D341Med (cell line): ENCODE measurements around the gene MTSS2.

Experiments
- DNase-seq: peaks from one replicate; pipeline ENCODE4 v3.0.0; 2012; ENCODE audit warnings: low spot score

The MTSS2 gene

GRCh38 chr16:70687102-70687511, 1.3 kb upstream of the MTSS2 start:
- DNase-seq, result no peak

DNA sequence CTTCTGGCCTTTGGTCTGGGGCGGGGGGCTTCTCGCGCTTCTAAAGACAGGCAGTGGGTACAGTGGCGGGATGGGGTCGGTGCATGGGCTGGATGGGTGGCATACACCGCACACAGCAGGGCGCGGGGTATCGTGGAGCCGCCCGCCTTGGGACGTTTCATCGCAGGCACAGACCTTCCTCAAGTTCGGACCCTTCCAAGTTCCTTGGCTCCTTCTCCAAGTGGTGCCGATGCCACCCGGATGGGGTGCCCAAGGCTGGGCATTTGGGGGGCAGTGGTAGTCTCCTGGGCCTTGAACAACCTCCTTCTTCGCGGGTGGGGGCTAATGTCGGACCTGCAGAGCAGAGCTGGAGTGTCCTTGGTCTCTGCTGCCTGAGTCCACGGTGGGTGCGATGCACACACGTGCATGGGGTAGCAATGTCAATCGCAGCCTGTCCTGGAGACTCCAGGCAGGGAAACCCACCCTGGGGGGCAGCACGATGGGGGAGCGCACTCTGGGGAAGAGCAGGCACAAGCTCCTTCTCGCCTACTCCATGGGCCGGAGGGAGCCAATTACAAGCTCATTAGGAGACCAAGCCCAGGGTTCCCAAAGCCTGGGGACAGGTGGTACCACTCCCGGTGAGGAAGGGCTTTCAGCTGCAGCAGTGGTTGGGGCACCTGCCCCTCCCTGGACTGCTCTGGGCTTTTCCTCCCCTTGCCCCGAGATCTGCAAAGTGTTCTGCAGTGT, 686 bp upstream of the MTSS2 start:
- no peak for DNase-seq

- DNase-seq, result peak; percentile 52
These were observed 554 bp downstream of the MTSS2 start for GRCh38 chr16:70685061-70685937.

DNA sequence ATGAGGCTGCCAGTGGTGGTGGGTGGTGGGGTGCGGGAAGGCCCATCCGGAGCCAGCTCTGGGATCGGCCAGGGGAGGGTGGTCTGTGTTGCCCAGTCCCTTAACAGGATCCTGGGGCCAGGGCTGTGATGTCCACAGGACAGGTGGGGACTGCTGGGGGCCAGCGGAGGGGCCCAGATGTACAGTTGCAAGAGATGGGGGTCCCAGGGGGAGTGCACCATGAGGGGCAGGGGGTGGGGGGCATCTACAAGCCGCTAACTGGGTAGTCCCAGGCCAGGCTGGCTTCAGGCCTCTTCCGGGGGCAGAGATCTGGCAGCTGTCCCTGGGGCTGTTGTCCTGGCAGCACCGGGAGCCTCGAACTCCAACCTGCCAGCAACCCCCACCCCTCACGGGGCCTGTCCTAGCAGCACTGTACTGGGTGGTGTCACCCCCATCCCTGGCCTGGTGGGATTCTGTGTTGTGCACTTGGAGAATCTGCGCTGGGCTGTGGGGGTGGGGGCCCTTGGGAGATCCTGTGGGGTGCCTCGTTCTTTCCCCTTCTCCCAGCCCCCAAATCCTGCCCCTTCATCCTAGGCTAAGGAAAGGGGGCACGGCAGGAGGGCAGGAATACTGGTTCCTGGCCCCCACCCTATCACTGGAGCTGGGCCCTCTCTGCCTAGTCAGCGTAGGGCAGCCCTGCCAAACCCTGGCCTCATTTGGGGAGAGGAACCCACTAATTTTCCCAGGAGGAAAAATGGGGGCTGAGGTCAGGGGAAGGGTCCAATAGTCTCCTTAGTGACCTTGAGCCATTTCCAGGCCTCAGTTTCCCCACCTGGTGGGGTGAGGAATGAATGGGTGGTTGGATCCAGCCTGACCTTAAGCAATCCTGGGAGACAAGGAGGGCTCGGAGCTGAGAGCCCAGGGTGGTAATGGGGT, 1.4 kb downstream of the MTSS2 start:
- no peak for DNase-seq

DNA sequence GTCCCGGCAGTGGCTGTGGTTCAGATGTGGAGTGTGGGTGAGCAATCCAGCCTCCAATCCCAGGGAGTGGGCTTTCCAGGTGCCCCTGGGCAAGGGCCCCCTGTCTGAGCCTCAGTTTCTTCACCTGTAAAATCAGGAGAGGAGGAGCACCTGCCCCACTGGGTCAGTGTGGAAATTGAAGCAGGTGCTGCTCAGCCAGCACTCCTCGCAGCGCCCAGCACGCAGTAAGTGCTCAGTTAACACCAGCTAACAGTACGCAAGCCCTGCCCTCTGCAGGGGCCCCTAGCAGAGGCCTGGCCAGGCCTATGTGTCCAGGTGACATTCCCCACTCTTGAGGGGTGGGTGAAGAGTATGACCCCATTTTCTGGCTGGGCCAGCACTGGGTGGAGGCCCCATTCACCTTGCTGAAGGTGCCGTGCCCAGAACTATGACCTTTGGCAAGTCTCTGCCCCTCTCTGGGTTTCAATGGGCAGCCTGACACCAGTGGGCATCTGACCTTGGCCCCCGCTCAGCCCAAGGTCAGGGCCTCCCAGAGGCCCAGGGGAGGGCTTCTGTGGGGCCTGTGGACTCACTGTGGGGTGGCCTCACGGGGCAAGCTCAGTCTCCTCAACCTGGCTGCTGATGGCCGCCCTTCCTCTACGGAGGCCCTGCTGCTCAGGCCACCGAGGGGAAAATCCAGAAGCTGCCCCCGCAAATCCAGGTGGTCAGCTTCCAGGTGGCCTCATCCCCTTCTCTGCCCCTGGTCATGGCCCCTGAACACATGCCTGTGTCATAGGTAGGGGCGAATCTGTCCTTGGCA, 2.5 kb downstream of the MTSS2 start:
- DNase-seq, result no peak

- no peak for DNase-seq
These were observed 3.4 kb downstream of the MTSS2 start for GRCh38 chr16:70682239-70683145.

- DNase-seq, result no peak
These were observed 4.2 kb downstream of the MTSS2 start for GRCh38 chr16:70681382-70682238.

DNA sequence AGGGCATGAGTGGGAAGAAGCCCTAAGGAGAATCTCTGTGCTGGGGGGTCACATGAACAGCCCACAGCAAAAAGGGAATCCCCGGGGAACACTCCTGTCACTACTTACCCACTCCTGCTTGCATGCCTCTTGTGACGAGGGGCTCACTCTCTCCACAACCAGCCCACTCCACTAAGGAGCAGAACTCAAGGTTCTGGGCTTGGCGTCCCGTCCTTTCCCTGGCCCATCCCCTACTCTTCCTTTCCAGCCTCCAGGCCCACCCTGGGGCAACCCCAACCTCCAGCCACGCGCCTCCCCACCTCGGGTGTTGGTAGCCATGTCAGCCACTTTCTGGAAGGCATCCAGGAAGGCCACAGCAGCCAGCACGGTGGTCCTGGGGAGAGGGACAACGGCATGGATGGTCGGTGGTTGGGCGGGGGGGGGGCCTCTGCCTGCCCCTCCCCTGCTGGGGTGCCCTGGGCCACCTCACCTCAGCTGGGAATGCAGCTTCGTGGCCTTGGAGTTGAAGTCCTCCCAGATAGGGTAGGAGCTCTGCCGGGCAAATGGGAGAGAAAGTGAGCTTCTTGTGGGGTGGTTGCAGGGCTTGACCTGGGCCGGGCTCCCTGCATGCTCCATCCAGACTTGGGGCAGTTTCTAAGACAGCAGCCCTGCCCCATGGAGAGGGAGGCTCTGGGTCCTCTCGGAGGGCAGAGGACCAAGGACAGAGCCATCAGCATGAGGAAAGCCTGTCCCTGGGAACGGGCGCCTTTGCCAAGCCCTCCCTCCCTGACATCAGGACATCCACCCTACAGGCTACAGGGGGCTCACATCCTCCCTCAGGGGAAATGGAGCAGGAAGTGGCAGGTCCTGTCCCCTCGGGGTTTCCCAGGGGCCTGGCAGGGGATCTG, 5.1 kb downstream of the MTSS2 start:
- no peak for DNase-seq

DNA sequence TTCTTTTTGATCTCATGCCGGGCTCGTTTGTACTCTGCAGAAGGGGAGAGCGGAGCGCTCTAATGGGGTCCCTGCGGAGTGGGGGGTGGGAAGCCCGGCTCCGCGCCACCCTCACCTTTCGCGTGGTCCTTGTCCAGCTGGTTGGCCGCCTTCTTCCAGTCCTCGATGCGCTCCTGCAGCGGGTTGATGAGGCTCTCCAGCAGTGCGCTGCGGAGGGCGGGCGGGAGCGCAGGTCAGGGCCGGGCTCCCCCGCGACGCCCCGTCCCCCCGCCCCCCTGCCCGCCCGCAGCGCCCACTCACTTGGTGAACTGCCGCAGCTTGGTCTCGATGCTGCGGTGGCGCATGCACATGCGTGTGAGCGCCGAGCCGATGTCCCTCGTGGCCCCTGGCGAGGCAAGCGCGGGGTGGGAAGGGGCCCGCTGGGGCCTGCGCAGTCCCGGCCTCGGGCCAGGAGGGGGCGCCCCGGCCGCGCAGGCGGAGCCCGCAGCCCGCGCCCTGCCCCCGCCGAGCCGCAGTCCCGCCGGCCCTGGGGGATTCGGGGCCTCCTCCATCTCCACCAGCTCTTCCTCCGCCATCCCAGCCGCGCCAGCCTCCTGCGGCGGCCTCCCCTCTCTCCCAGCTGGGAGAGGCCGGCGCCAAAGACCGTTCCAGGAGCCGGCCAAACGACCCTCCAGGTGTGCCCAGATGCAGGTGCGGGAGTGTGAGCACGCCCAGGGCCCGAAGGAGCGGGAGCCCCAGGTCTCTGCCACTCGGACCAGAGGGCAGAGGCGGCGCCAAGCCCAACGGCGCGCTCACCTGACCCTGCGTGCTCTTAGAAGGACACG, 6.0 kb downstream of the MTSS2 start:
- peak; percentile 77 for DNase-seq

GRCh38 chr16:70678898-70679670, 6.8 kb downstream of the MTSS2 start:
- DNase-seq, result no peak

DNA sequence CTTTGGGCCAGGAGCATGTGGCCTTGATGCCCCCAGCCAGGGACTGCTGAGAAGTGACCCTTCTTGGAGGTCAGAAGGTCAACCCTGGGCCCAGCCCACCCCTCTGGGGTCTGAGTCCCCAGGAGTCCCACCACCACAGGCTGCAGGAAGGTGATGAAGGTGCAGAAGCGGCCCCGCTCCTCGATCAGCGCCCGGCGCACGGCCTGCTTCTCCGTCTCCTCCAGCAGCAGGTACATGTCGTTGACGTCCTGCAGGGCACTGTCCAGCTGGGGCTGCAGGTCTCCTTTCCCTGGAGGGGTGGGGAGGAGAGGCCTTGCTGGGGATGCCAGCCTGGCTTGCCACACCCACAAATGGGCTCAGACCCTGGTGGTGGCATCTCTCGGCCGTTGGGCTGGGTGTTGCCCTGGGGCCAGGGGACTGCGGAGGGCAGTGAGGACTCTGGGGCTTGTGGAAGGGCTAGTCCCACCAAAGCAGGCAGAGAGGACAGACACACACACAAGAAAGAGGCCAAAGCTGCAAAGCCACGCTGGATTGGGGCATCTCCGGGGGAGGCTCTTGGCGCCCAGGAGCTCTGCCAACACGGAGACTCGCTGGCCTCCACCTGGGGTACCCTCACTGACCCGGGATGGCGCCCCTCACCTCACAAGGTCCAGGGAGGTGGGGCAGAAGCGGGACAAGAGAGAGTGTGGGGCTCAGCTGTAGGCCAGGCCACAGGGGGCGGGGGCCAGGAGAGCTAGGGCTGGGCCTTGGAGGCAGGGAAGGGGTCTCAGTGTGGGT, 7.5 kb downstream of the MTSS2 start:
- no peak for DNase-seq

- DNase-seq, result no peak
These were observed 8.2 kb downstream of the MTSS2 start for GRCh38 chr16:70677499-70678120.

GRCh38 chr16:70676675-70677498, 9.0 kb downstream of the MTSS2 start:
- no peak for DNase-seq

- DNase-seq, result no peak
These were observed 9.9 kb downstream of the MTSS2 start for GRCh38 chr16:70675851-70676513.
